HG03045 (cell line): ENCODE data around the gene TNNT1.

Experiments
- ATAC-seq: cut with Tn5 transposase; IDR thresholded peaks from one replicate; pipeline ENCODE4 v1.9.1; 2021; ENCODE audit warnings: mild to moderate bottlenecking, moderate library complexity; ENCODE audit not compliant: unreplicated experiment

Gene TNNT1

GRCh38 chr19:55146078-55146704, 2.8 kb downstream of the TNNT1 start:
- ATAC-seq: no peak

GRCh38 chr19:55145232-55145631, 3.8 kb downstream of the TNNT1 start:
- no peak for ATAC-seq

- ATAC-seq: no peak
These were observed 7.3 kb downstream of the TNNT1 start for GRCh38 chr19:55141696-55142095.

- ATAC-seq: no peak
These were observed 11.1 kb downstream of the TNNT1 start for GRCh38 chr19:55137915-55138314.

- no peak for ATAC-seq
These were observed 12.5 kb downstream of the TNNT1 start for GRCh38 chr19:55136399-55137102.

- no peak for ATAC-seq
These were observed 14.3 kb downstream of the TNNT1 start for GRCh38 chr19:55134736-55135135.

- no peak for ATAC-seq
These were observed 15.2 kb downstream of the TNNT1 start for GRCh38 chr19:55133639-55134444.

- no peak for ATAC-seq
These were observed 16.4 kb downstream of the TNNT1 start for GRCh38 chr19:55132453-55133129.

GRCh38 chr19:55131421-55131820, 17.6 kb downstream of the TNNT1 start:
- ATAC-seq: no peak

- ATAC-seq: no peak
These were observed 30.0 kb downstream of the TNNT1 start for GRCh38 chr19:55119053-55119452.

GRCh38 chr19:55118401-55118991, 30.5 kb downstream of the TNNT1 start:
- ATAC-seq: no peak

GRCh38 chr19:55117663-55118391, 31.2 kb downstream of the TNNT1 start:
- ATAC-seq: peak; percentile 83

GRCh38 chr19:55116859-55117662, 31.9 kb downstream of the TNNT1 start, which contains the start of gene PPP1R12C:
Gene PPP1R12C (minus strand): TSS chr19:55117637. CDS start chr19:55117543, 94 bp downstream.
- ATAC-seq: peak; percentile 16

- ATAC-seq: no peak
These were observed 32.7 kb downstream of the TNNT1 start for GRCh38 chr19:55116232-55116858.

GRCh38 chr19:55115446-55116065, 33.5 kb downstream of the TNNT1 start:
- no peak for ATAC-seq

GRCh38 chr19:55114566-55115145, 34.4 kb downstream of the TNNT1 start:
- ATAC-seq: no peak

GRCh38 chr19:55113570-55114039, 35.4 kb downstream of the TNNT1 start:
- ATAC-seq: no peak
